DOHH2 (cell line): ENCODE results near the gene ENDOU.

ENCODE experiments used
- H3F3A ChIP-seq: fragments of 200-600 bp; sonication (generic), shearing (Covaris generic); 2 replicates; pipeline ENCODE4 v1.6.0; 2016; ENCODE audit warnings: antibody characterized with exemption, mild to moderate bottlenecking; ENCODE audit not compliant: control insufficient read depth, insufficient read depth
- H3K27ac ChIP-seq: fragments of 200-600 bp; sonication (generic); 2 replicates; pipeline ENCODE4 v1.5.1; 2014; ENCODE audit warnings: low read depth, mild to moderate bottlenecking, low read length, moderate library complexity
- H3K27me3 ChIP-seq: fragments of 200-600 bp; sonication (generic); 2 replicates; pipeline ENCODE4 v1.6.1; 2014; ENCODE audit warnings: mild to moderate bottlenecking, low read length, mixed read lengths; ENCODE audit not compliant: control insufficient read depth
- H3K36me3 ChIP-seq: fragments of 200-600 bp; sonication (generic); 2 replicates; pipeline ENCODE4 v1.6.1; 2014; ENCODE audit warnings: mild to moderate bottlenecking, low read length, moderate library complexity, mixed read lengths; ENCODE audit not compliant: control insufficient read depth
- H3K4me1 ChIP-seq: fragments of 200-600 bp; sonication (generic); 2 replicates; pipeline ENCODE4 v1.6.1; 2014; ENCODE audit warnings: mild to moderate bottlenecking, low read length, mixed read lengths; ENCODE audit not compliant: control insufficient read depth
- H3K4me2 ChIP-seq: fragments of 200-600 bp; sonication (generic); 2 replicates; pipeline ENCODE4 v1.6.0; 2014; ENCODE audit warnings: mild to moderate bottlenecking, low read length, moderate library complexity
- H3K4me3 ChIP-seq: fragments of 200-600 bp; sonication (generic); 2 replicates; pipeline ENCODE4 v1.5.1; 2014; ENCODE audit warnings: mild to moderate bottlenecking, low read length, mixed read lengths
- H3K79me2 ChIP-seq: fragments of 200-600 bp; sonication (generic); 2 replicates; pipeline ENCODE4 v1.6.1; 2014; ENCODE audit warnings: mild to moderate bottlenecking, low read length, mixed read lengths; ENCODE audit not compliant: control insufficient read depth
- H3K9me2 ChIP-seq: fragments of 200-600 bp; sonication (generic); replicated peaks from 2 replicates; pipeline ENCODE4 v1.6.1; 2014; ENCODE audit warnings: mild to moderate bottlenecking, low read length, mixed read lengths; ENCODE audit not compliant: control insufficient read depth
- H3K9me3 ChIP-seq: fragments of 200-600 bp; sonication (generic); 2 replicates; pipeline ENCODE4 v1.6.1; 2014; ENCODE audit warnings: antibody characterized with exemption, low read length, mixed read lengths; ENCODE audit not compliant: control insufficient read depth, insufficient read depth
- H4K20me1 ChIP-seq: fragments of 200-600 bp; sonication (generic); 2 replicates; pipeline ENCODE4 v1.6.0; 2014; ENCODE audit warnings: low read depth, mild to moderate bottlenecking, antibody characterized with exemption, low read length, moderate library complexity; ENCODE audit not compliant: control insufficient read depth, insufficient read depth
- EZH2phosphoT487 ChIP-seq: fragments of 200-600 bp; sonication (generic); IDR thresholded peaks from 2 replicates; pipeline ENCODE4 v1.6.1; 2017; ENCODE audit warnings: borderline replicate concordance, mild to moderate bottlenecking, antibody characterized with exemption, low read length, moderate library complexity, mixed read lengths
- TF ChIP-seq, protein P1 (sequence below): fragments of 200-600 bp; sonication (generic); IDR thresholded peaks from one replicate; pipeline ENCODE4 v1.5.1; 2014; ENCODE audit warnings: antibody characterized with exemption, mild to moderate bottlenecking, low read depth, low read length; ENCODE audit not compliant: poor library complexity, severe bottlenecking

ENDOU gene

DNA sequence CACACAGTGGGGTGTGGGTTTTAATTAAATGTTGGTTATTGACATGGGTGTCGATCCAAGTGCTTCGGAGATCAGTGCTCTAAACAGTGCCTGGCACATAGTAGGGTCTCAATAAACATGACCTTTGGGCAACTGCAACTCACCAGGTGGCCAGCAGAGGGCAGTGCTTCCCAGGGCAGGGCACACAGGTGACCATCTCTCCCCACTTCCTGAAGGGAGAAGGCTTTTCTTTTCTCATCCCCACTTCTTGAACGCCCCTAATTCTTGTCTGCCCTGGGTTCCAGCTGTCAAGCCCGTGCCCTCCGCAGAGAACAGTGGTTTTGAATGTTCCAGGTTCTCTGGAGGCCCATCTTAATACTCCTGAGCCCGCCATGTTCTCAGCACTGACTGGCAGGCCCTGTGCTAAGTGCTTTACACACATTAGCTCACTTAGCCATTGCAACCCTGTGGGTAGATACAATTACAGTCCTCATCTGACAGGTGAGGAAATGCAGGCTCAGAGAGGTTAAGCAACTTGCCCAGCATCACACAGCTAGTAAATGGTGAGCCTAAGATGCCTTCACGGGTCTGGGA lies 17.0 kb upstream of the ENDOU start:
- H3K9me3 ChIP-seq, result no peaks in the 10 kb centered on the region
- H3K27me3 ChIP-seq, result peaks cover 21% of the 10 kb centered on the region
- H3K4me3 ChIP-seq, result no peak overlapping the region
- H3K9me2 ChIP-seq, result no peaks in the 10 kb centered on the region
- H4K20me1 ChIP-seq, result no peaks in the 10 kb centered on the region
- no peaks in the 10 kb centered on the region for H3K36me3 ChIP-seq
- TF ChIP-seq, protein P1, sequence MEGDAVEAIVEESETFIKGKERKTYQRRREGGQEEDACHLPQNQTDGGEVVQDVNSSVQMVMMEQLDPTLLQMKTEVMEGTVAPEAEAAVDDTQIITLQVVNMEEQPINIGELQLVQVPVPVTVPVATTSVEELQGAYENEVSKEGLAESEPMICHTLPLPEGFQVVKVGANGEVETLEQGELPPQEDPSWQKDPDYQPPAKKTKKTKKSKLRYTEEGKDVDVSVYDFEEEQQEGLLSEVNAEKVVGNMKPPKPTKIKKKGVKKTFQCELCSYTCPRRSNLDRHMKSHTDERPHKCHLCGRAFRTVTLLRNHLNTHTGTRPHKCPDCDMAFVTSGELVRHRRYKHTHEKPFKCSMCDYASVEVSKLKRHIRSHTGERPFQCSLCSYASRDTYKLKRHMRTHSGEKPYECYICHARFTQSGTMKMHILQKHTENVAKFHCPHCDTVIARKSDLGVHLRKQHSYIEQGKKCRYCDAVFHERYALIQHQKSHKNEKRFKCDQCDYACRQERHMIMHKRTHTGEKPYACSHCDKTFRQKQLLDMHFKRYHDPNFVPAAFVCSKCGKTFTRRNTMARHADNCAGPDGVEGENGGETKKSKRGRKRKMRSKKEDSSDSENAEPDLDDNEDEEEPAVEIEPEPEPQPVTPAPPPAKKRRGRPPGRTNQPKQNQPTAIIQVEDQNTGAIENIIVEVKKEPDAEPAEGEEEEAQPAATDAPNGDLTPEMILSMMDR, result peak; percentile 98
- no peak for TF ChIP-seq EZH2phosphoT487
- no peak overlapping the region for H3K27ac ChIP-seq
- peaks cover 34% of the 10 kb centered on the region for H3K4me1 ChIP-seq
- H3K4me2 ChIP-seq, result no peak overlapping the region
- H3F3A ChIP-seq, result peaks cover 10% of the 10 kb centered on the region
- no peaks in the 10 kb centered on the region for H3K79me2 ChIP-seq

GRCh38 chr12:47741340-47741703 lies 16.0 kb upstream of the ENDOU start:
- Histone ChIP-seq H3K4me2 (peak overlapping the region; percentile 74), H3K27ac (peak overlapping the region; percentile 29)

GRCh38 chr12:47740606-47741339 lies 15.5 kb upstream of the ENDOU start:
- H3K27me3 ChIP-seq, result peaks cover 18% of the 10 kb centered on the region
- H3K4me3 ChIP-seq, result peak overlapping the region; percentile 43
- peaks cover 34% of the 10 kb centered on the region for H3K4me1 ChIP-seq
- H3K9me3 ChIP-seq, result no peaks in the 10 kb centered on the region
- H3K4me2 ChIP-seq, result peak overlapping the region; percentile 74
- no peaks in the 10 kb centered on the region for H4K20me1 ChIP-seq
- H3K27ac ChIP-seq, result peak overlapping the region; percentile 54
- H3F3A ChIP-seq, result peaks cover 10% of the 10 kb centered on the region
- TF ChIP-seq EZH2phosphoT487, result no peak
- TF ChIP-seq, protein P1, result no peak
- no peaks in the 10 kb centered on the region for H3K79me2 ChIP-seq
- H3K9me2 ChIP-seq, result no peaks in the 10 kb centered on the region
- no peaks in the 10 kb centered on the region for H3K36me3 ChIP-seq

More at GRCh38 chr12:47741340-47741703, 16.0 kb upstream of the ENDOU start:
- H3K4me1 ChIP-seq, result peaks cover 34% of the 10 kb centered on the region
- H3K27me3 ChIP-seq, result peaks cover 18% of the 10 kb centered on the region
- H4K20me1 ChIP-seq, result no peaks in the 10 kb centered on the region
- H3K36me3 ChIP-seq, result no peaks in the 10 kb centered on the region
- no peaks in the 10 kb centered on the region for H3K79me2 ChIP-seq
- no peaks in the 10 kb centered on the region for H3K9me3 ChIP-seq
- no peaks in the 10 kb centered on the region for H3K9me2 ChIP-seq
- H3K4me3 ChIP-seq, result no peak overlapping the region; the same call in 1 of the 2 replicates
- TF ChIP-seq EZH2phosphoT487, result no peak
- TF ChIP-seq, protein P1, result no peak
- peaks cover 10% of the 10 kb centered on the region for H3F3A ChIP-seq
